Duodenal mucosa (tissue), 2 donors: ENCODE data around the gene BRSK2.

Experiments
- H3K27ac ChIP-seq: one replicate; pipeline ENCODE4 v1.7.0; 2013; ENCODE audit warnings: low read depth, low read length
- H3K27me3 ChIP-seq, 2 donors: one replicate each; pipeline ENCODE4 v1.7.0; 2013; ENCODE audit warnings: low read length in 2 of 2, control low read depth in 1 of 2; ENCODE audit not compliant: insufficient read depth in 2 of 2, control insufficient read depth in 1 of 2
- H3K36me3 ChIP-seq, 2 donors: one replicate each; pipeline ENCODE4 v1.7.0; 2013; ENCODE audit warnings: low read length in 2 of 2, control low read depth in 1 of 2; ENCODE audit not compliant: insufficient read depth in 2 of 2, control insufficient read depth in 1 of 2
- H3K4me1 ChIP-seq, 2 donors: one replicate each; pipeline ENCODE4 v1.7.0; 2013; ENCODE audit warnings: low read length in 2 of 2, control low read depth in 1 of 2; ENCODE audit not compliant: insufficient read depth in 2 of 2, control insufficient read depth in 1 of 2
- H3K4me3 ChIP-seq, 2 donors: one replicate each; pipeline ENCODE4 v1.7.0; 2013; ENCODE audit warnings: low read length in 2 of 2, low read depth in 1 of 2
- H3K9ac ChIP-seq, 2 donors: one replicate each; pipeline ENCODE4 v1.7.0; 2013; ENCODE audit warnings: low read length in 2 of 2, low read depth in 1 of 2
- H3K9me3 ChIP-seq, 2 donors: one replicate each; pipeline ENCODE4 v1.7.0; 2013; ENCODE audit warnings: low read length in 2 of 2, control low read depth in 1 of 2; ENCODE audit not compliant: control insufficient read depth in 1 of 2

BRSK2 gene

DNA sequence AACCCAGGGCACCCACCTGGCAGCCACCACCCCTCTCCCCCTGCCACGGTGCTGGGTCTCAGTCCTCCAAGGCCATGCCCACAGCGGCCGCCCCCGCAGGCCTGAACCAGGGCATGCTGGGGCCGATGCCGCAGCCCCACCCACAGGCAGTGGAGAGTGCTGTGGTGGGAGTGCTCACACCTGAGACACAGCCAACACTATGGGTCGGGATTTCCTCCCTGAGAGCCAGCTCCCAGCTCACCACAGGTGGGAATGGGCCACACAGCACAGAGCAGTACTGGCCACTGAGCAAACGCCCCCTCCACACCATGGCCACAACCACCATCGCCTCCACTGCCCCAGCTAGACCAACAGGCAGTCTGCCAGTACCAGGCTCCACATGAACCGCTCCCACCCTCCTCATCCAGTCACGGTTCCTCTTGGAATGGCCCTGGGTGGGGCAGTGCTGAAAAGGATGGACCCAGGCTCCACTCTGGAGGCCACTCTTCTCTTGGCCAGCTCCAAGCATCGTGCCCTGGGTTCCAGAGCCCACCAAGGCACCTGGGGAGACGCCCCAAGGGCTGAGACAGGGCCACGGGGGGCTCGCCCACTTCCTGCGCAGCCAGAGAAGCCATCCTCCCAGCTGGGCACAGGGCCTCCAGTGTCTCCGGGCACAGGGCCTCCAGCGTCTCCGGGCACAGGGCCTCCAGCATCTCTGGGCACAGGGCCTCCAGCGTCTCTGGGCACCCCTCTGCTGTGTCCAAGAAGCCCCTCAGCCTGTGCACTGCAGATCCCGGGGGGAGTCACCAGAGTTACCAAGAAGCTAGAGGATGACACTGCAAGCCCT lies 82.7 kb downstream of the BRSK2 start:
- H3K36me3 ChIP-seq, result peaks cover 21 to 73% of the 10 kb centered on the region in 2 donors
- H3K27ac ChIP-seq, result no peak overlapping the region
- no peaks in the 10 kb centered on the region for H3K27me3 ChIP-seq
- H3K4me3 ChIP-seq, result no peak overlapping the region
- H3K9ac ChIP-seq, result no peak overlapping the region
- H3K4me1 ChIP-seq, result no peaks in the 10 kb centered on the region
- no peaks in the 10 kb centered on the region for H3K9me3 ChIP-seq

DNA sequence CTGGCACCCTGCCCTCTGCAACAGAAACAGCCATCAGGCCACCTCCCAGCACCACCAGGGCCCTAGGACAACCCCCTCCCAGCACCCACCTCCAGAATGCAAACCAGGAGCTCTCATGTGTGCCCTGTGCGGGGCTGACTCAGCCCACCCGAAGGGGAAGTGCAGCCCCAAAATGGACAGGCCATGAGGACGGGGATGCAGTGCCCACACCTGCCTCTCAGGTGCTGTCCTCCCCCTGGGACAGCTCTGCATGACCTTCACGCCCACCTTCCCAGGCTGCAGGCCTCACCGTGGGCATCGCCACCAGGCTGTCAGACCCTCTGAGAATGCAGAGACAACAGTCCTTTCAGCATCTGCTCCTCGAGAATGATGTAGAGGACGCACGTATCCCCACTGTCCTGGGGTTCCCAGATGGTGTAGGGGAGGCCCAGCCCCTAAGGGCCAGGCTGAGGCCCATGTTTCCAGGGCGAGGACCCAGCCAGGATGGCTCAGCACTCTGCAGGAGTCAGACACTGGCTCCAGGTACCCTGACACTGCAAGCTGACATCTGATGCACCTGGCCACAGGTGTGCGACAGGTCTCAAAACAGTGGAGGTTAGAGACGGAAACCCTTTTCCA lies 83.4 kb downstream of the BRSK2 start:
- no peak overlapping the region for H3K4me3 ChIP-seq
- H3K9me3 ChIP-seq, result no peaks in the 10 kb centered on the region
- H3K36me3 ChIP-seq, result peaks cover 21 to 79% of the 10 kb centered on the region in 2 donors
- H3K9ac ChIP-seq, result no peak overlapping the region
- H3K27ac ChIP-seq, result no peak overlapping the region
- H3K4me1 ChIP-seq, result no peaks in the 10 kb centered on the region
- no peaks in the 10 kb centered on the region for H3K27me3 ChIP-seq

DNA sequence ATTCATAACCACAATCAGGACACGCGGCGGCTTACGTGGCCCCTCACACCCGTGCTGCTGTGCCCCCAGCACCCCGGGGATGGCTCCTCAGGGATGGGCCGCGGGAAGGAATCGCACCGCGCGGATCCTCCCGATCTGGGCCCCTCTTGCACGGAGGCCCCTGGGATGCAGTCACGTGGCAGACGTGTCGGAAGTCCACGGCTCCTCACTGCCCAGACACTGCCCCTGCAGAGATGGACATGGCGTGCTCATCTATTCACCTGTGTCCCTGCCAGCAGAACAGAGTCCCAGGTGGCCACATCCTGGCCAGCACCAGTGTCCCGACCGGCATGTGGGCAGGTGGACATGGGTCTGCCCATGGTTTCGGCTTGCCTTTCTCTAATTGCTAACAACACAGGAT lies 84.1 kb downstream of the BRSK2 start:
- no peak overlapping the region for H3K9ac ChIP-seq
- no peaks in the 10 kb centered on the region for H3K27me3 ChIP-seq
- H3K4me1 ChIP-seq, result no peaks in the 10 kb centered on the region
- H3K27ac ChIP-seq, result no peak overlapping the region
- no peaks in the 10 kb centered on the region for H3K9me3 ChIP-seq
- H3K36me3 ChIP-seq, result peaks cover 21 to 86% of the 10 kb centered on the region in 2 donors
- H3K4me3 ChIP-seq, result no peak overlapping the region

DNA sequence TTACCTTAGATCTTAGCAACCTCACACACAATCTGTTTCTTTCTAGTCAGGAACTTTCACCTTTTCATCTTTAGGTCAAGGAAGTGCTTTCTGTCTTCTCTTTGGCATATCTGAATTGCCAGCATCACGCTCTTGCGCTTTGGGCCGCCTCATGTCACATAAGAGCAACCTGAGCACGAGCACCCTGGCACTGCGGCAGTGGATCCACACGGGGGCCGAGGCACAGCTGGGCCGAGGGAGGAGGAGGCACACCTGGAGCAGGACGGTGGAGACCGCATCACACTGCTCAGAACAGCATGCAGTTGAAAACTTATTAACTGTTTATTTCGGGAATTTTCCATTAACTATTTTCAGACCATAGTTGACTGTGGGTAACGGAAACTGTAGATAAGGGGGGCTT lies 86.1 kb downstream of the BRSK2 start:
- Histone ChIP-seq H3K36me3 (peaks cover 23 to 85% of the 10 kb centered on the region in 2 donors), H3K9ac (no peak overlapping the region), H3K4me3 (no peak overlapping the region), H3K4me1 (no peaks in the 10 kb centered on the region), H3K9me3 (no peaks in the 10 kb centered on the region), H3K27ac (no peak overlapping the region), H3K27me3 (no peaks in the 10 kb centered on the region)

DNA sequence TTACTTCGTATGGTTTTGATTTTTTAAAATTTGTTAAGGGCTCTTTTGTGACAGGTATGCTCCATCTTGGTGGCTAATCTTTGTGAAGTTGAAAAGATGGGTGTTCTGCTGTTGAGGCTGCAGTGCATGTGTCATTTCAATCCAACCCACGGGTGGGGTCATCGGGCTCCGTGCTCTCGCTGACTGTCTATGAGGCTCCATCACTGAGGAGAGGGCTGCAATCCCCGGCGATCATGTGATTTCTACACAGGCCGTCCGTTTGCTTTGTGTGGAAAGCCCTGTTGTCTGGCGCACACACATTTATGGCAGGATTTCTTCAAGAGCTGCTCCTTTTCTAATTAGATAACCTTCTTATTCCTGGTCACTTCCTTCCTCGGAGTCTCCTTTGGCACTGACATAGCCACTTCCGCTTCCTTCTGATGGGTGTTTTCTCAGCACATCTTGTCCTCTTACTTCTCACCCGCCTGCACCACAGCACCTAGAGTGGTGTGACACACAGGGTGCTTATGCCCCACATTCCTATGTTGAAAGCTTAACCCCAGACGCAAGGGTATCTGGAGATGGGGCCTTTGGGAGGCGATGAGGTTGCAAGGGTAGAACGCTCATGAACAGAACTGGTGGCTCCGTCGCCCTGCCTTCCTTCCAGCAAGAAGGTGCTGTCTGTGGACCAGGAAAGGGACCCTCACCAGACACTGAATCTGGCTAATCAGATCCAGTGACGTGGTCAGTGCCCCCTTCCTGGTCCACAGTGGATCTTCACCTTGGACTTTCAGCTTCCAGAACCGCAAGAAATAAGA lies 87.4 kb downstream of the BRSK2 start:
- Histone ChIP-seq H3K4me3 (no peak overlapping the region), H3K9ac (no peak overlapping the region), H3K9me3 (no peaks in the 10 kb centered on the region), H3K36me3 (peaks cover 17 to 77% of the 10 kb centered on the region in 2 donors), H3K4me1 (no peaks in the 10 kb centered on the region), H3K27me3 (no peaks in the 10 kb centered on the region), H3K27ac (no peak overlapping the region)

DNA sequence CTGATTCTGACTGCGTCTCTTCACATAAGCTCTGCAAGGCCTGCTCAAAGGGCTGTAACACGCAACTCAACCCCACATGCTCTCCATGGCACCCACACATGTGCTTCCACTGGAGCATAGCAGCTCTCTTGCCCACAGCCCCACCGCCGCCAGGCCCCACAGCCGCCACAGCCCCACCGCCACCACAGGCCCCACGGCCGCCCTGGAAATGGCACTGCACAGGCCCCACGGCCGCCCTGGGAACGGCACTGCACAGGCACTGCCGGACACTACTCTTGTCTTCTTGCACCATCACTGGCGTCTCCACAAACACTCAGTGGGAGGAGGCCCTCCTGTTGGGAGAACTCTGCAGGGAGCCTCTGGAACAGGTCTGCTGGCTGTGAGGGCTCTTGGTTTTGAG lies 88.3 kb downstream of the BRSK2 start:
- Histone ChIP-seq H3K27ac (no peak overlapping the region), H3K27me3 (no peaks in the 10 kb centered on the region), H3K9me3 (no peaks in the 10 kb centered on the region), H3K9ac (no peak overlapping the region), H3K36me3 (peaks cover 17 to 69% of the 10 kb centered on the region in 2 donors), H3K4me3 (no peak overlapping the region), H3K4me1 (no peaks in the 10 kb centered on the region)

DNA sequence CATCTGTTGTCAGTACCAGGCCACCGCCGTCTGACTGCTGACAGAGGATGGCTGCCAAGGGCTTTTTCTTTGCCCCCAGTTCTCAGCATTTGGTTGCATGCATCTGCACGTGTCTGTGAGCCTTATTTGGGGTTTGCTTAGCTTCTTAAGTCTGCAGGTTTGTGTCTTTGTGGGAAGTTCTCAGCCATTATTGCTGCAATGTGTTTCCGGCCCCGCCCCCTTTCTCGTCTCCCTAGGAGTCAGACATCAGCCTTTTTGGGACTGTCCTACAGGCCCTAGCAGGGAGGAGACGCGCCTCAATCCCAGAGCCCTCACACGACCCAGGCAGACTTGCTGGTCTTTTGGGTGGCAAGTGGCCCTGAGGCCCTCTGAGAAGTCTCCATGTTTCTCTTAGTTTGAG lies 88.8 kb downstream of the BRSK2 start:
- Histone ChIP-seq H3K36me3 (peaks cover 17 to 64% of the 10 kb centered on the region in 2 donors), H3K9me3 (no peaks in the 10 kb centered on the region), H3K4me1 (peaks cover 0 to 3% of the 10 kb centered on the region in 2 donors), H3K27me3 (no peaks in the 10 kb centered on the region), H3K27ac (no peak overlapping the region), H3K9ac (no peak overlapping the region), H3K4me3 (no peak overlapping the region)

DNA sequence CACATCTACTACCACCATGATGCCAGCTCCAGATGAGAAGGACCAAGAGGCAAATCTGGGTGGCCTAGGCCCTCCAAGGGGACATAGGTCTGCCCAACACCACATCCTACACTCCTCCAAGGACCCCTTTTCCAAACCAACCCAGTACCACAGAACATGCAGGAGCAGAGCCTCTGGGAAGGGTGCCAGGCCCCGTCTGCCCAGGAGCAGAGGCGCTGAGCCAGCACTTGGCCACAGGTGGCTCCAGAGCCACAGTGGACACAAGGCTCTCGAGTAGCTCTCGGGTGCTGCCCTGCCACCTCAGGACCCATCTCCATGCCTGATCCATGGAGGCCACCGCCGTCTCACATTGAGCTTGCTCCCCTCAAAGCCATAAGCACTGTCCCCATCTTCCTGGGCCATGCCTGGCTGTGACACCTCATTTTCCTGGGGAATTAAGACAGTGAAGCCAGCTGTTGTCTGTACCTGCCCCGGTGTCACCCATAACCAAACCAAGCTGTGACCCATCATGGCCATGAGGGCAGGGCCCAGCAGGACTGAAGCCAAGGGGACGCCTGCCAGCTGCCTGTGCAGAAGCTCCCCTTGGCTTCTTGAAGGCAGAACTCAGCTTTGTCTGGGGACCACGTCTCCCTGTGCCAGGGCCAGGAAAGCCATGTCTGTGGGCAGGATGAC lies 89.4 kb downstream of the BRSK2 start:
- no peak overlapping the region for H3K9ac ChIP-seq
- H3K9me3 ChIP-seq, result no peaks in the 10 kb centered on the region
- H3K4me3 ChIP-seq, result no peak overlapping the region
- no peak overlapping the region for H3K27ac ChIP-seq
- no peaks in the 10 kb centered on the region for H3K27me3 ChIP-seq
- H3K4me1 ChIP-seq, result peaks cover 0 to 6% of the 10 kb centered on the region in 2 donors
- H3K36me3 ChIP-seq, result peaks cover 17 to 58% of the 10 kb centered on the region in 2 donors

DNA sequence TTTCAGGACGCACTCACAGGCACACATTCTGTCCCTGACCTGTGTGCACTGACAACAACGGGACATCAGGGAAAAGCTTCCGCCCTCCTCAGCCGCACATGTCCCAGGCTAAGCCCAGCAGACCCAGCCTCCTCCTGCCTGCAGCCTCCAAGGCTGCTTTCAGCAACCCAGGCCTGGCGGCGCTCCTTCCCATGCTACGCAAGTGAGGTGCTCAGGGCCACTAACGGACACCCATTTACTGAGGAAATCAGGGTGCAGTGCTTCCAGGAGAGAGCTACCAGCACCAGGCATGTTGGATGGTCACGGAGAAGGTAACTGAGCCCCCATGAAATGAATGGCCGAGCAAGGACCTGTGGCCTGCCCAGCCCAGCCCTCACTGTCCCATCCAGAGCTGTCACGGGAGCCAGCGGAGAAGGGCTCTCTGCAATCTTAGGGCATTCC lies 90.0 kb downstream of the BRSK2 start:
- peaks cover 17 to 55% of the 10 kb centered on the region in 2 donors for H3K36me3 ChIP-seq
- H3K4me1 ChIP-seq, result peaks cover 0 to 6% of the 10 kb centered on the region in 2 donors
- no peaks in the 10 kb centered on the region for H3K9me3 ChIP-seq
- no peak overlapping the region for H3K9ac ChIP-seq
- H3K4me3 ChIP-seq, result no peak overlapping the region
- no peaks in the 10 kb centered on the region for H3K27me3 ChIP-seq
- H3K27ac ChIP-seq, result no peak overlapping the region
